Measurements from ENCODE around the gene MACROD2.

GRCh38 chr20:15547119-15547518 is 1551.8 kb downstream of the MACROD2 start:
- TF ChIP-seq POLR2A (IDR thresholded peaks at IDR 0.05): no peak
- TF ChIP-seq EP300 (IDR thresholded peaks at IDR 0.05): no peak
